Endothelial cell (in vitro differentiated cells): ENCODE data around the gene UBE2I. TPM values are rescaled to one million over a fixed set of nuclear protein-coding genes. Genes with fewer than 3 reads are reported as not detected.

Experiments used
- DNase-seq: peaks from one replicate; pipeline ENCODE4 v3.0.0; 2021; ENCODE audit warnings: low spot score
- H3K27ac Mint-ChIP-seq: one replicate; pipeline ENCODE4 v1.8.0; 2021; ENCODE audit warnings: mixed read lengths, inconsistent platforms; ENCODE audit not compliant: unreplicated experiment
- H3K27me3 Mint-ChIP-seq: one replicate; pipeline ENCODE4 v1.8.0; 2021; ENCODE audit warnings: mild to moderate bottlenecking, moderate library complexity, mixed read lengths, inconsistent platforms; ENCODE audit not compliant: unreplicated experiment
- H3K36me3 Mint-ChIP-seq: one replicate; pipeline ENCODE4 v1.8.0; 2021; ENCODE audit warnings: mild to moderate bottlenecking, low read depth, mixed read lengths, inconsistent platforms; ENCODE audit not compliant: unreplicated experiment
- H3K4me1 Mint-ChIP-seq: one replicate; pipeline ENCODE4 v1.8.0; 2021; ENCODE audit warnings: mild to moderate bottlenecking, mixed read lengths, inconsistent platforms; ENCODE audit not compliant: unreplicated experiment
- H3K4me3 Mint-ChIP-seq: one replicate; pipeline ENCODE4 v1.8.0; 2021; ENCODE audit warnings: mild to moderate bottlenecking, mixed read lengths, inconsistent platforms; ENCODE audit not compliant: unreplicated experiment
- H3K9me3 Mint-ChIP-seq: one replicate; pipeline ENCODE4 v1.8.0; 2021; ENCODE audit warnings: mixed read lengths, inconsistent platforms; ENCODE audit not compliant: unreplicated experiment
- total RNA-seq: library from RNA; stranded (reverse); fragmentation: NEBNext Ultra II Directional; extraction: Animal tissue kit (Norgen Biotek cat#: 25700); gene quantifications from one replicate; pipeline ENCODE4 v1.2.1, GENCODE V29; 2021; ENCODE audit not compliant: unreplicated experiment
- TF ChIP-seq, protein P1 (sequence below): fragments of 200-600 bp; sonication (generic); IDR thresholded peaks from one replicate; pipeline ENCODE4 v1.5.0; 2021; ENCODE audit warnings: antibody characterized with exemption; ENCODE audit not compliant: unreplicated experiment

Gene UBE2I
- total RNA-seq, 1 donor from 2014 or later, result 167 TPM

DNA sequence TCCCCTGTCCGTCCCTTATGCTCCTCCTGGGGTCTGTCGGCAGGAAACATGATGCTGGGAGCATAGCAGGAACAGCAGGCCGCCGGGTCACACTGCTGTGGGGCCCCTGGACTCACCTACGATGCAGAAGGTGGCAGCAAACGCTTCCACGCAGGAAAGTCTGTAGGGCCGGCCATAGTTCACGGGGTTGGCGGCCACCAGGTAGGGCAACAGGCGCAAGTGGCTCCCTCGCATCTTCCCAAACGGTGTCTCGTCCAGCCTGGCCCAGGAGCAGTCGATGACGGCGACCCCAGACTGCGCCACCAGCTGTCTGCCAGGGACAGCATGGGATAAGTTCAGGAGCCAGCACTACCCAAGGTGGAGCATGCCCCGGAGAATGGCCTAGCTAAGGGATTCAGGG is 41.3 kb downstream of the UBE2I start:
- Mint-ChIP-seq H3K9me3 (no peaks in the 10 kb centered on the region), H3K4me1 (peaks cover 24% of the 10 kb centered on the region), H3K36me3 (peaks cover 17% of the 10 kb centered on the region), H3K27ac (peak overlapping the region; percentile 52), H3K4me3 (peak overlapping the region; percentile 91), H3K27me3 (peaks cover 32% of the 10 kb centered on the region)
- DNase-seq, result no peak
- TF ChIP-seq, protein P1, sequence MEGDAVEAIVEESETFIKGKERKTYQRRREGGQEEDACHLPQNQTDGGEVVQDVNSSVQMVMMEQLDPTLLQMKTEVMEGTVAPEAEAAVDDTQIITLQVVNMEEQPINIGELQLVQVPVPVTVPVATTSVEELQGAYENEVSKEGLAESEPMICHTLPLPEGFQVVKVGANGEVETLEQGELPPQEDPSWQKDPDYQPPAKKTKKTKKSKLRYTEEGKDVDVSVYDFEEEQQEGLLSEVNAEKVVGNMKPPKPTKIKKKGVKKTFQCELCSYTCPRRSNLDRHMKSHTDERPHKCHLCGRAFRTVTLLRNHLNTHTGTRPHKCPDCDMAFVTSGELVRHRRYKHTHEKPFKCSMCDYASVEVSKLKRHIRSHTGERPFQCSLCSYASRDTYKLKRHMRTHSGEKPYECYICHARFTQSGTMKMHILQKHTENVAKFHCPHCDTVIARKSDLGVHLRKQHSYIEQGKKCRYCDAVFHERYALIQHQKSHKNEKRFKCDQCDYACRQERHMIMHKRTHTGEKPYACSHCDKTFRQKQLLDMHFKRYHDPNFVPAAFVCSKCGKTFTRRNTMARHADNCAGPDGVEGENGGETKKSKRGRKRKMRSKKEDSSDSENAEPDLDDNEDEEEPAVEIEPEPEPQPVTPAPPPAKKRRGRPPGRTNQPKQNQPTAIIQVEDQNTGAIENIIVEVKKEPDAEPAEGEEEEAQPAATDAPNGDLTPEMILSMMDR, result no peak

GRCh38 chr16:1351215-1351581 is 41.8 kb downstream of the UBE2I start:
- H3K4me1 Mint-ChIP-seq, result peaks cover 24% of the 10 kb centered on the region
- no peak for DNase-seq
- peak overlapping the region; percentile 52 for H3K27ac Mint-ChIP-seq
- H3K27me3 Mint-ChIP-seq, result peaks cover 32% of the 10 kb centered on the region
- TF ChIP-seq, protein P1, result no peak
- peaks cover 17% of the 10 kb centered on the region for H3K36me3 Mint-ChIP-seq
- no peaks in the 10 kb centered on the region for H3K9me3 Mint-ChIP-seq
- peak overlapping the region; percentile 91 for H3K4me3 Mint-ChIP-seq

DNA sequence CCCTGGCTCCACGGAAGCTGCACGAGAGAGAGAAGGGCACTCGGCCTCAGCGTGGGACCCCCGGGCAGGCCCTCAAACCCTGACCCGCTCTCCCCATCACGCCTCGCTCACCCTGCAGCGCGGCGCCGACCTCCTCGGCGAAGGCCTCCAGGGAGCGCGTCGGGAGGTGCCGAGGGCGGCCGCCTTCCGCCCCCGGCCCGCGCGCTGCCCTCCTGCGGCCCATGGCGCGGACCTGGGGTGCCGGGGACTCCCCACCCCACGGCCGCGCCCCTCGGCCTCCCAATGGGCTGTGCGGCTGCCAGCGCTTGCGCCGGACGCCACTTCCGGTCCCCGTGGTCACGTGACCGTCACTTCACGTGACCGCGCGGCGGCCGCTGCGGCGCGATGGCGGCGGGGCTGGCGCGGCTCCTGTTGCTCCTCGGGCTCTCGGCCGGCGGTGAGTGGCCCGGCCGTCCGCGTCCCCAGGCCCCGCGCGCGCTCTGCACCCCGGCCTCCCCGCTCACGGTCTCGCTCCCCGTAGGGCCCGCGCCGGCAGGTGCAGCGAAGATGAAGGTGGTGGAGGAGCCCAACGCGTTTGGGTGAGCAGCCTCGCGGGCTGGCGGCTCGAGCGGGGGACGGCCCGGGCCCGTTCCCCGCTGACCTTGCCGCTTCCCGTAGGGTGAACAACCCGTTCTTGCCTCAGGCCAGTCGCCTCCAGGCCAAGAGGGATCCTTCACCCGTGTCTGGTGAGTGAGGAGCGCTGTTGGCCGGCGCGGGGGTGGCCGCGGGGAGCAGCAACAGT is 42.3 kb downstream of the UBE2I start, which contains the start of the genes GNPTG and TSR3:
TSS of gene GNPTG (plus strand) at position 350 of the 781 bp plus-strand sequence. CDS start at position 385, 35 bp downstream.
TSS of gene TSR3 (minus strand) at position 297 of the 781 bp plus-strand sequence. CDS start at position 223, 74 bp downstream.
- peaks cover 17% of the 10 kb centered on the region for H3K36me3 Mint-ChIP-seq
- H3K4me3 Mint-ChIP-seq, result peak within 1 kb of the TSS; percentile 93
- H3K27ac Mint-ChIP-seq, result peak within 1 kb of the TSS; percentile 84
- H3K4me1 Mint-ChIP-seq, result peaks cover 24% of the 10 kb centered on the region
- TF ChIP-seq, protein P1, result no peak
- peaks cover 33% of the 10 kb centered on the region for H3K27me3 Mint-ChIP-seq
- DNase-seq, result peak; percentile 83
- no peaks in the 10 kb centered on the region for H3K9me3 Mint-ChIP-seq

- Mint-ChIP-seq H3K36me3 (peaks cover 25% of the 10 kb centered on the region), H3K27ac (peak overlapping the region; percentile 82), H3K27me3 (peaks cover 31% of the 10 kb centered on the region), H3K4me1 (peaks cover 24% of the 10 kb centered on the region), H3K9me3 (no peaks in the 10 kb centered on the region), H3K4me3 (peak overlapping the region; percentile 63)
- no peak for DNase-seq
- TF ChIP-seq, protein P1, result no peak
These were observed 45.5 kb downstream of the UBE2I start for GRCh38 chr16:1354815-1355540.

GRCh38 chr16:1355591-1355990 is 46.2 kb downstream of the UBE2I start:
- H3K4me1 Mint-ChIP-seq, result peaks cover 19% of the 10 kb centered on the region
- TF ChIP-seq, protein P1, result no peak
- no peak for DNase-seq
- H3K4me3 Mint-ChIP-seq, result no peak overlapping the region
- no peaks in the 10 kb centered on the region for H3K9me3 Mint-ChIP-seq
- peaks cover 19% of the 10 kb centered on the region for H3K36me3 Mint-ChIP-seq
- H3K27ac Mint-ChIP-seq, result no peak overlapping the region
- H3K27me3 Mint-ChIP-seq, result peaks cover 31% of the 10 kb centered on the region
